ENCODE results near the gene DGCR8. TPM values are rescaled to one million over a fixed set of nuclear protein-coding genes. Genes with fewer than 3 reads are reported as not detected.
A peak's percentile ranks its signal among the peaks of the same experiment; 100 is the strongest.

The DGCR8 gene
- total RNA-seq, 1 donor from 2014 or later, result 35.5 TPM

DNA sequence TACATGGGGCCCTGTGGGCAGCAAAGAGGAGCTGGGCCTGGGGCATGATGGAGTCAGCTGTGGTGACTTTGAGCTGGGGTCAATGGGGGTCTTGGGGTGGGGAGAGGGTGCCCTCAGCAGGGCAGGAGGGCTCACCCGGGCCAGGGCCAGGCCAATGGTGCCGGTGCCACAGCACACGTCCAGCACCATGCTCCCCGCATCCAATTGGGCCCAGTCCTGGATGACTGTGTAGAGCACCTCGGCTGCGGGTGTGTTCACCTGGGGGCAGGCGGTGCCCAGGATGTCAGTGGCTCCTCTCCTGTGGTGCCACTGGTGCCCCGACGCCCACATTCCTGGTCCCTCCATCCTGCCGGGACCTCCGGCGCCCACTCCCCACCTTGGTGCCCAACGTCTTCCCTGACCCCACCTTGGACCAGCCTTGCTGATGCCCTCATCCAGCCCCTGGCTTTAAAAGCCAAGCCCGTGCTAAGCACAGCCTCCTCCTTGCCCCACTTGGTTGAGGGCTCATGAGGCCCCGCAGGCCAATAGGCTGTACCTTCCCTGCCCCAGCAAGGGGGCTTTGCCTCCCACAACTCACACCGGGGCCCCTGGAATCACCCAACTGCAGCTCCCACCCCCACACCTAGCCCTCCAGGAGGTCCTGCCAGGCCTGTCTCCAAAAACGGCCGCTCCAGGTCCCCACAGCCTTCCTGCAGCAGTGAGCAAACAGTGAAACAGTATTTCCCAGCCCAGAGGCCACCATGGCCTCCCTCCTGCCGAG, 33.7 kb downstream of the DGCR8 start:
- Histone ChIP-seq H3K9me3 (no peaks in the 10 kb centered on the region), H3K4me1 (peaks cover 17% of the 10 kb centered on the region), H3K27me3 (no peaks in the 10 kb centered on the region), H3K36me3 (peaks cover 61% of the 10 kb centered on the region), H3K27ac (no peak overlapping the region), H3K4me3 (no peak overlapping the region)
- no peak for ATAC-seq
- TF ChIP-seq, protein P1, sequence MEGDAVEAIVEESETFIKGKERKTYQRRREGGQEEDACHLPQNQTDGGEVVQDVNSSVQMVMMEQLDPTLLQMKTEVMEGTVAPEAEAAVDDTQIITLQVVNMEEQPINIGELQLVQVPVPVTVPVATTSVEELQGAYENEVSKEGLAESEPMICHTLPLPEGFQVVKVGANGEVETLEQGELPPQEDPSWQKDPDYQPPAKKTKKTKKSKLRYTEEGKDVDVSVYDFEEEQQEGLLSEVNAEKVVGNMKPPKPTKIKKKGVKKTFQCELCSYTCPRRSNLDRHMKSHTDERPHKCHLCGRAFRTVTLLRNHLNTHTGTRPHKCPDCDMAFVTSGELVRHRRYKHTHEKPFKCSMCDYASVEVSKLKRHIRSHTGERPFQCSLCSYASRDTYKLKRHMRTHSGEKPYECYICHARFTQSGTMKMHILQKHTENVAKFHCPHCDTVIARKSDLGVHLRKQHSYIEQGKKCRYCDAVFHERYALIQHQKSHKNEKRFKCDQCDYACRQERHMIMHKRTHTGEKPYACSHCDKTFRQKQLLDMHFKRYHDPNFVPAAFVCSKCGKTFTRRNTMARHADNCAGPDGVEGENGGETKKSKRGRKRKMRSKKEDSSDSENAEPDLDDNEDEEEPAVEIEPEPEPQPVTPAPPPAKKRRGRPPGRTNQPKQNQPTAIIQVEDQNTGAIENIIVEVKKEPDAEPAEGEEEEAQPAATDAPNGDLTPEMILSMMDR (IDR thresholded peaks at IDR 0.05), result no peak
- intact Hi-C loops (cut with DNase I), result no loop called here
- DNase-seq, result no peak

DNA sequence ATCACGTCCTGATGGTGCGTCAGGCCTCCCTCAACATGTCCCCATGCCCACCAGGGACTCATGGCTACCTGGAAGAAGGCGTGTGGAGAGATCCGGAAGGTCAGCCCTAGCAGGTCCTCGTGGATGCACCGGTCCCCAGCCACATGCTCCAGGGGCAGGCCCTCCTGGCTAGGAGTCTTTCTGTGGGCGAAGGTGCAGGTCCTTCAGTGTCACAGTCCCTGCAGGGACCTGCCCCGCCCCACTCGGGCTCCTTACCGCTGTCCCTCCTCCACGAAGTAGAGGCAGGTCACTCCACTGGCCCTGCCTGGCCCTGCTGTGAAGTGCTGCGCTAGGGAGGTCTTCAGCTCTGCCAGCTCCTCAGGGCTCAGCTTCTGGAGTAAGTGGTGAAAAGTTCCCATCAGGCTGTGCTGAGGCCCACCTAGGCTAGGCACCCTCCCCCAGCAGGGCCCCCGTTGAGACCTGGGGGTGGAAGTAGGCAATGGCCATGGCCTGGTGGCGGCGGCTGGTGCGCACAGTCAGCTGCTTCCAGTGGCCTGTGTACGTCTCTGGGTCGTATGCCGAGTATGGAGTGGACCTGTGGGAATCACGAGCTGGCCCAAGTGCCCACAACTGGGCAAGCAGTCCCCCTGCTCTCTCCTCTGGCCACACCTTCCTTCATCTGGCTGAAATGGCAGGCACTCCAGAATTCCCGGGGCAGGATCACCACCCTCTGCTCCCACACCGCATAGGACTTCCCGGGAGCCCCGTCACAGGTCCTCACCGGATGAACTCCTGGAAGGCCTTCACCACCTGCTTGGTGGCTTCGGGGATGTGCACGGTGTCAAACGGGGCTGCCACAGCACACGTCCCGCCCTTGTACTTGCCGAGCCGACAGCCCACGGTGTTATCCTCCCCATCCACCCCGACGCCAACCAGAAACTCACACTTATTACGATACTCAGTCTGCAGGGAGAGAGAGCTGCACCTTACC, 34.8 kb downstream of the DGCR8 start:
- H3K27ac ChIP-seq, result no peak overlapping the region
- H3K9me3 ChIP-seq, result no peaks in the 10 kb centered on the region
- ATAC-seq (no peak), DNase-seq (no peak)
- TF ChIP-seq, protein P1 (IDR thresholded peaks at IDR 0.05), result no peak
- intact Hi-C loops (cut with DNase I), result no loop called here
- H3K4me1 ChIP-seq, result peaks cover 25% of the 10 kb centered on the region
- H3K4me3 ChIP-seq, result no peak overlapping the region
- no peaks in the 10 kb centered on the region for H3K27me3 ChIP-seq
- peaks cover 60% of the 10 kb centered on the region for H3K36me3 ChIP-seq

DNA sequence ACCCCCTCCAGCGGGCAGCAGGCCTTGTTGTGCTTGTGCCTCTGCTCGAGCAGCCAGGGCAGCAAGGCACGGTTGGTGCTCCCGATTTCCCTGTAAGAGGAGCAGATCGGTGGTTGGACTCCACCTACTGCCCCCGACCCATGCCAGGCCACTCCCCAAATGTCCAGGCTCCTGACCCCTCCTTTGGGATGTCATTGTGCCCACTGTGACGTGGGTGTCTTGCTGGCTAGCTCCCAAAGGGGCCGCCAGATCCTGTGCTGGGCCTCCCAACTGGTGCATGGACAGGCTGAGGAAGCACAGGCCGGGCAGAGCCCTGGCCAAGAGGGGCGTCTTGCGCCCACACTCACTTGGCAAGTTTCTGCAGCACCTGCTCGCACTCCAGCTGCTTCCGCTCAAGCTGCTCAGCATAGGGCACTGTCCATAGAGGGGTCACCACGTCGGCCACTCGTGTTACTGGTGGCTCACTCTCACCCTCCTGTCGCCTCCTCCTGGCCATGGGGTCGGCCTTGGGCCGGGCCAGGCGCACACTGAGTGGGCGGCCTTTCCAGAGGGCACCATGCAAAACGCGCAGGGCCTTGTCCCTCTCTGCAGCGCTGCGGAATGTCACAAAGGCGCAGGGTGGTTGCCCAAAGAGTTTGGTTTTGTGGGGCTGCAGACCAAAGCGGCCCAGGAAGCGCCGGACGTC, 35.8 kb downstream of the DGCR8 start, which contains the start of gene RANBP1:
RANBP1 (plus strand) TSS at position 414 of the 685 bp plus-strand sequence; CDS start at position 495, 81 bp downstream.
- H3K9me3 ChIP-seq, result no peaks in the 10 kb centered on the region
- H3K4me1 ChIP-seq, result peaks cover 25% of the 10 kb centered on the region
- ATAC-seq (no peak), DNase-seq (peak; percentile 64)
- no peaks in the 10 kb centered on the region for H3K27me3 ChIP-seq
- peak within 1 kb of the TSS; percentile 91 for H3K27ac ChIP-seq
- intact Hi-C loops (cut with DNase I), result no loop called here
- H3K36me3 ChIP-seq, result peaks cover 60% of the 10 kb centered on the region
- TF ChIP-seq, protein P1 (IDR thresholded peaks at IDR 0.05), result no peak
- peak within 1 kb of the TSS; percentile 91 for H3K4me3 ChIP-seq

DNA sequence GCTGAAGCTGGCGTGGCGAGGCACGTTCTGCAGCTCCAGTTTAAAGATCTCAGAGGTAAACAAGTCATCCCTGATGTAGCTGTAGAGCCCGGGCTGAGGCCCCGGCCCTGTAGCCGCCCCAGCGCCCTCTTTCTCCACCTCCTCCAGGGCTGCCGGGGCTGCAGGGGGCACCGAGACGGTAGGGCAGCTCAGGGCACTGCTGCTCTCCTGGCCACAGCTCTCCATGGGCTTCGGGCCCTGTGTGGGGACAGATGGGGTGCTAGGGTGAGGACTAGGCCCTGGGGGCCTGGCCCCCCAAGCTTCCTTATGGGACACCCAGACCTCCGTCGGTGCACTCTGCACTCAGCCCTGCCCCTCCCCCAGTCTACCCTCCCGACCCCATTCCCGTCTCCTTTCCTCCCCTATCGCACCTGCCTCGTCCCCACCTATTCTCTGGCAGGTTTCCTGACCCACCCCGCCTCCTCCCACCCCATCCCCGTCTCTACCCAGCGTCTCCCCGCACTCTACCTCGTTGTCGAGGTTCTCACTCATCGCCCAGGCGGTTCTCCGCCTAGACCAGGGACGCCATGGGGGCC, 36.4 kb downstream of the DGCR8 start:
- DNase-seq, result no peak
- Histone ChIP-seq H3K4me3 (peak overlapping the region; percentile 91), H3K4me1 (peaks cover 25% of the 10 kb centered on the region), H3K27ac (peak overlapping the region; percentile 91), H3K27me3 (no peaks in the 10 kb centered on the region), H3K36me3 (peaks cover 62% of the 10 kb centered on the region), H3K9me3 (no peaks in the 10 kb centered on the region)
- ATAC-seq, result peak; percentile 0
- TF ChIP-seq, protein P1 (IDR thresholded peaks at IDR 0.05), result no peak
- intact Hi-C loops (cut with DNase I), result no loop called here
